Measurements from ENCODE around the gene ACSL6. TPM values are rescaled to one million over a fixed set of nuclear protein-coding genes. Genes with fewer than 3 reads are reported as not detected.
A peak's percentile ranks its signal among the peaks of the same experiment; 100 is the strongest.

Gene ACSL6
- polyA plus RNA-seq, 2 of the 4 experiments (the other 2 are of a cell fraction) = 0.06 to 0.09 TPM

DNA sequence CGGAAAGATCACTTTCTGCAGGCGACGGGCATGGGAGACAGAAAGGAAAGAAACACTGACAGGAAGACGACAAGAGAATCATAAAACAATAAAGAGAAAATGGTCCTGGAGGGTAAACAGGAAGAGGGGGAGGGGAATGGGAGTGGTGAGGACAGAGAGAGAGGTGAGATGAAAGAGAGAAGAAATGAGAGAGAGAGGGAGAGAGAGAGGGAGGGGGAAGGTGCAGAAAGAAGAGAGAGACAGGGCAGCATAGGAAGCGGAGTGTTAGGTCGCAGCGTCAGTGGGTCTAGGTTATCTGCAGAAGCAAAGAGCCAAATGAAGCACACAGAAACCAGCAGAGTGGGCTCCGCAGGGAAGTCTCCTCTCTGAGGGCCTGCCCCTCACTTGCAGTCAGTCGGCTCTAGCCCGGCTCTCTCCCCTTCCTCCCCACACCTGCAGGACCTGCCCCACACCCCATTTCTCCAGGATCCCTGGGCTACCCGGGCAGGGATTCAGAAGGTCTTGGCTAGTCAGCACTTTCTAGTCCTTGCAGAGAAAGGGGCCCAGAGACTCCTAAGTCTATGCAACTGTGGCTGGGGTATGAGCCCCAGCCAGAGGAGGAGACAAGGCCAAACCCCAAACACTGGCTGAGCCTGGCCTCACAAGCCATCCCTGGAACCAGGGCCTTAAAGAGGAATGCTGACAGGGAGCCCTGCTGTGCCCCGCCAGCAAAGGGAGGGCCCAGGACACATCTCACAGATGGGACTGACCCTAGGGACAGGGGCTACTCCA is 36.3 kb downstream of the ACSL6 start:
- H3K9me3 ChIP-seq = no peaks in the 10 kb centered on the region
- ATAC-seq = no peak; a peak in 1 of 6 replicates
- no peak for FAIRE-seq
- no peak for TF ChIP-seq POLR2A (IDR thresholded peaks at IDR 0.05; ENCODE audit: low read length)
- TF ChIP-seq MAFK (IDR thresholded peaks at IDR 0.05; ENCODE audit: partially characterized antibody) = peak; percentile 53
- no peaks in the 10 kb centered on the region for H3K4me1 ChIP-seq
- POLR2A ChIA-PET = no interaction called here
- DNase-seq (ENCODE audit: low read depth in 1 of 2, low spot score in 1 of 2) = no peak
- no peak overlapping the region for H3K27ac ChIP-seq
- WGBS (ENCODE audit: missing lambda C conversion rate) = 77% methylated on average over 12 of the region's 12 CpGs
- CTCF ChIA-PET = no interaction called here
- no peak overlapping the region for H3K4me3 ChIP-seq
- H3K4me2 ChIP-seq = no peak overlapping the region

DNA sequence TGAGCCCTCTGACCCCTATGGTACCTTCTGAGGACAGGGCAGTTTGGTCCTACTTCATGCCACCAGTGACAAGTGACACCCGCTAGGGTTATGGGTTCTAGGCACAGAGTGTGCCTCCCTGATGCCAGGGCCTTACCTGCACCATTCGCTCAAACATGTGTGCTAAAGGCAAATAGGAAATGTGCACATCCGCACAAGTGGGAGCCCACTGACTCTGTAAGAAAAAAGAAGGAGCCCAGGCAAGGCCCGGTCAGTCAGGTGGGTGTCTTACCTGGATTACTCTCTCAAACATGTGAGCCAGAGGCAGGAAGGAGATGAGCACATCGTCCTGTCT is 36.9 kb downstream of the ACSL6 start:
- FAIRE-seq (no peak), ATAC-seq (no peak)

DNA sequence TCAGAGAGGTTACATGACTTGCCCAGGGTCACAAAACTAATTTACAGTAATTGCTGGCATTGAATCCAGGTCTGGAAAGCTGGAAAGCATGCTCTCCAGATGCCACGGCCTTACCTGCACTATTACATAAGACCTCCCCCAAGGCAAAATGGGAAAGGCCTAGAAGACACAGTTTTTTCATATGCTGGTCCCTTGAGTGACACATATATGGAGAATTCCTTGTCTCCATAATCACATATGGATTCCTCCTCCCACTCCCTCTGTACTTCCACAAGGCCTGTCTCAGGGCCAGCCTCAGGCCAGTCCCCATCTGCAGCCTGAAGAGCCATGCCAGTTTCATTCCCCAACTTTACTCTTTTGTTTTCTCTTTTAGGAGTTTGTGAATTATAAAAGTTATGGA is 37.4 kb downstream of the ACSL6 start:
- DNase-seq (ENCODE audit: low read depth in 1 of 2, low spot score in 1 of 2) = no peak
- no peak for FAIRE-seq
- no peak for TF ChIP-seq RARB (CRISPR knock-in tag; IDR thresholded peaks at IDR 0.05)
- TF ChIP-seq GATA3 (IDR thresholded peaks at IDR 0.05; ENCODE audit: borderline replicate concordance) = no peak
- TF ChIP-seq RFX5 (IDR thresholded peaks at IDR 0.05) = no peak
- TF ChIP-seq SMC3 (IDR thresholded peaks at IDR 0.05) = no peak
- H3K4me3 ChIP-seq = no peak overlapping the region
- no peaks in the 10 kb centered on the region for H3K4me1 ChIP-seq
- ATAC-seq = no peak
- no peak overlapping the region for H3K4me2 ChIP-seq
- no peak overlapping the region for H3K27ac ChIP-seq
- H3K9me3 ChIP-seq = no peaks in the 10 kb centered on the region
- WGBS (ENCODE audit: missing lambda C conversion rate) = 10% methylated on average over 1 of the region's 1 CpG
- CTCF ChIA-PET = interaction anchor here (1.1 kb wide), 1 partner anchor 164 kb away, joined by 3 read pairs; no protein-coding TSS in a partner anchor
- POLR2A ChIA-PET = no interaction called here

More for the DNA sequence above, 36.9 kb downstream of the ACSL6 start:
- Histone ChIP-seq H3K4me2 (no peak overlapping the region), H3K9me3 (no peaks in the 10 kb centered on the region), H3K27ac (no peak overlapping the region), H3K4me1 (no peaks in the 10 kb centered on the region), H3K4me3 (no peak overlapping the region)
- ChIA-PET CTCF (no interaction called here), POLR2A (no interaction called here)
- DNase-seq (ENCODE audit: low read depth in 1 of 2, low spot score in 1 of 2) = no peak
- 72% methylated on average over 5 of the region's 5 CpGs for WGBS (ENCODE audit: missing lambda C conversion rate)
- TF ChIP-seq BHLHE40 (IDR thresholded peaks at IDR 0.05; ENCODE audit: low read depth, low read length) = no peak

DNA sequence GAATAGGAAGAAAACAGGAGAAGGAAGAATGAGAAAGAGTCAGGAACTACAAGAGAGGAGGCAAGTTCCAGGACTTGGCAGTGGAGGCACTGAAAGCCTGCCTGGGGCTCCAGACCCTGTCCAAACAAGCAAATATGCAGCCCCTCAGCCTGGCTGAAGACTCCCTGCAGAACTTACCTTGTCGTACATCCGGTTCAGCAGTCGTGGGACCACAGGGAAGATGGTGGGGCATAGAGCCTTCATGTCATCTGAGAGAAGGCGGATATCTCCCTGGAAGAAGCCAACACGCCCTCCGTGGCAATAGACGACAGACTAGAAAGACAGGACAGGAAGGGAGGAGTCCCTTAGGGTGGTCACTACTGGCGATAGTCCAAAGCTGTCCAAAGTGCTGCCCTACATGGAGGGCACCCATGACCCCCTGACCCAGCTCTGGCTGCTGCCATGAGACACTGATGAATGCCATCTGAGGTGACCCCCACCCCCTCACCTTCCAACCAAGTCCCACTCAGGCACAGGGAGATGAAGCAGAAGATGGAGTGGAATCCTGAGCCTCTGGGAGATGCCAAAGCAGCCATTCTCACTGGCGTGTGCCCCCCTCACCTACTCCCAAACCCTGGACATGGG is 38.3 kb downstream of the ACSL6 start:
- TF ChIP-seq TFCP2L1 (CRISPR knock-in tag; IDR thresholded peaks at IDR 0.05) = no peak
- TF ChIP-seq KDM1A (IDR thresholded peaks at IDR 0.05; ENCODE audit: low read depth) = no peak
- no peak for TF ChIP-seq HOXB5 (CRISPR knock-in tag; IDR thresholded peaks at IDR 0.05)
- no peak for TF ChIP-seq KDM5A (IDR thresholded peaks at IDR 0.05)
- TF ChIP-seq CBX8 (IDR thresholded peaks at IDR 0.05) = no peak
- no peak for TF ChIP-seq MAZ (IDR thresholded peaks at IDR 0.05; ENCODE audit: borderline replicate concordance, low read depth, low read length)
- TF ChIP-seq, protein P1, sequence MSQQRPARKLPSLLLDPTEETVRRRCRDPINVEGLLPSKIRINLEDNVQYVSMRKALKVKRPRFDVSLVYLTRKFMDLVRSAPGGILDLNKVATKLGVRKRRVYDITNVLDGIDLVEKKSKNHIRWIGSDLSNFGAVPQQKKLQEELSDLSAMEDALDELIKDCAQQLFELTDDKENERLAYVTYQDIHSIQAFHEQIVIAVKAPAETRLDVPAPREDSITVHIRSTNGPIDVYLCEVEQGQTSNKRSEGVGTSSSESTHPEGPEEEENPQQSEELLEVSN (IDR thresholded peaks at IDR 0.05; ENCODE audit: borderline replicate concordance, low read depth) = no peak
- TF ChIP-seq RAD21 (conservative IDR thresholded peaks at IDR 0.05 in 1 of 2, IDR thresholded peaks at IDR 0.05 in 1 of 2) = no peak
- TF ChIP-seq PHF8 (IDR thresholded peaks at IDR 0.05; ENCODE audit: borderline replicate concordance, low read depth) = no peak
- no peak for TF ChIP-seq HOXA7 (CRISPR knock-in tag; IDR thresholded peaks at IDR 0.05)
- TF ChIP-seq, protein P2, sequence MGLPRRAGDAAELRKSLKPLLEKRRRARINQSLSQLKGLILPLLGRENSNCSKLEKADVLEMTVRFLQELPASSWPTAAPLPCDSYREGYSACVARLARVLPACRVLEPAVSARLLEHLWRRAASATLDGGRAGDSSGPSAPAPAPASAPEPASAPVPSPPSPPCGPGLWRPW (IDR thresholded peaks at IDR 0.05) = no peak
- no peak for TF ChIP-seq NPAS2 (CRISPR knock-in tag; IDR thresholded peaks at IDR 0.05; ENCODE audit: borderline replicate concordance)
- no peak for TF ChIP-seq SMC3 (IDR thresholded peaks at IDR 0.05)
- TF ChIP-seq SREBF2 (IDR thresholded peaks at IDR 0.05) = no peak
- TF ChIP-seq, protein P3, sequence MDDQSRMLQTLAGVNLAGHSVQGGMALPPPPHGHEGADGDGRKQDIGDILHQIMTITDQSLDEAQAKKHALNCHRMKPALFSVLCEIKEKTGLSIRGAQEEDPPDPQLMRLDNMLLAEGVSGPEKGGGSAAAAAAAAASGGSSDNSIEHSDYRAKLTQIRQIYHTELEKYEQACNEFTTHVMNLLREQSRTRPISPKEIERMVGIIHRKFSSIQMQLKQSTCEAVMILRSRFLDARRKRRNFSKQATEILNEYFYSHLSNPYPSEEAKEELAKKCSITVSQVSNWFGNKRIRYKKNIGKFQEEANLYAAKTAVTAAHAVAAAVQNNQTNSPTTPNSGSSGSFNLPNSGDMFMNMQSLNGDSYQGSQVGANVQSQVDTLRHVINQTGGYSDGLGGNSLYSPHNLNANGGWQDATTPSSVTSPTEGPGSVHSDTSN (IDR thresholded peaks at IDR 0.05) = no peak
- ATAC-seq = no peak
- CTCF ChIA-PET = interaction anchor here (1.1 to 1.8 kb wide), 2 partner anchors 14 to 163 kb away, joined by 3 to 4 read pairs; no protein-coding TSS in a partner anchor
- DNase-seq (ENCODE audit: low read depth in 1 of 2, low spot score in 1 of 2) = no peak
- H3K9me3 ChIP-seq = no peaks in the 10 kb centered on the region
- POLR2A ChIA-PET = no interaction called here
- H3K27ac ChIP-seq = no peak overlapping the region
- H3K4me1 ChIP-seq = no peaks in the 10 kb centered on the region
- FAIRE-seq = no peak
- 63% methylated on average over 9 of the region's 9 CpGs for WGBS (ENCODE audit: missing lambda C conversion rate)
- no peak overlapping the region for H3K4me2 ChIP-seq
- no peak overlapping the region for H3K4me3 ChIP-seq
